ENCODE results near the gene FOXP1.

FOXP1 gene

GRCh38 chr3:71503525-71504249, 79.8 kb downstream of the FOXP1 start:
- no peak for DNase-seq

GRCh38 chr3:71502066-71502625, 81.4 kb downstream of the FOXP1 start:
- DNase-seq: no peak

GRCh38 chr3:71500696-71501095, 82.8 kb downstream of the FOXP1 start:
- DNase-seq: no peak

- DNase-seq: no peak
These were observed 84.2 kb downstream of the FOXP1 start for GRCh38 chr3:71499227-71499876.

- no peak for DNase-seq
These were observed 85.0 kb downstream of the FOXP1 start for GRCh38 chr3:71498543-71498942.

GRCh38 chr3:71497971-71498444, 85.5 kb downstream of the FOXP1 start:
- DNase-seq: no peak

- DNase-seq: no peak
These were observed 86.1 kb downstream of the FOXP1 start for GRCh38 chr3:71497367-71497897.

GRCh38 chr3:71495708-71496472, 87.6 kb downstream of the FOXP1 start:
- DNase-seq: no peak

GRCh38 chr3:71494212-71494611, 89.3 kb downstream of the FOXP1 start:
- no peak for DNase-seq

- DNase-seq: no peak
These were observed 90.4 kb downstream of the FOXP1 start for GRCh38 chr3:71492974-71493771.

- DNase-seq: no peak
These were observed 91.0 kb downstream of the FOXP1 start for GRCh38 chr3:71492566-71492965.

GRCh38 chr3:71491154-71491752, 92.3 kb downstream of the FOXP1 start:
- no peak for DNase-seq

GRCh38 chr3:71490692-71491091, 92.8 kb downstream of the FOXP1 start:
- DNase-seq: no peak

GRCh38 chr3:71489315-71489761, 94.2 kb downstream of the FOXP1 start:
- no peak for DNase-seq

GRCh38 chr3:71488882-71489281, 94.6 kb downstream of the FOXP1 start:
- DNase-seq: no peak

- no peak for DNase-seq
These were observed 95.1 kb downstream of the FOXP1 start for GRCh38 chr3:71488391-71488809.

GRCh38 chr3:71487418-71487817, 96.1 kb downstream of the FOXP1 start:
- DNase-seq: no peak

GRCh38 chr3:71486831-71487230, 96.7 kb downstream of the FOXP1 start:
- no peak for DNase-seq

- DNase-seq: no peak
These were observed 97.6 kb downstream of the FOXP1 start for GRCh38 chr3:71485896-71486295.

- DNase-seq: no peak
These were observed 99.1 kb downstream of the FOXP1 start for GRCh38 chr3:71484452-71484851.

- DNase-seq: no peak
These were observed 99.5 kb downstream of the FOXP1 start for GRCh38 chr3:71484047-71484446.

GRCh38 chr3:71482771-71483170, 100.8 kb downstream of the FOXP1 start:
- no peak for DNase-seq
